ENCODE data around the gene TNFSF10. TPM values are rescaled to one million over a fixed set of nuclear protein-coding genes. Genes with fewer than 3 reads are reported as not detected.

The TNFSF10 gene
- polyA plus RNA-seq, 1 of the 3 experiments (the other 2 are of a cell fraction), result 0.10 TPM

- ChIA-PET CTCF (no interaction called here), POLR2A (no interaction called here)
- Histone ChIP-seq H3K9me2 (no peaks in the 10 kb centered on the region), H3K27ac (ENCODE audit: low read depth in 2 of 2, low read length in 1 of 2) (no peak overlapping the region), H4K20me1 (ENCODE audit: insufficient read depth) (no peaks in the 10 kb centered on the region), H3K79me2 (ENCODE audit: insufficient read depth) (no peaks in the 10 kb centered on the region), H3K9ac (no peak overlapping the region), H3K4me2 (no peak overlapping the region), H3K36me3 (replicated peaks in 1 of 2; ENCODE audit: control insufficient read depth in 1 of 2, insufficient read depth in 2 of 2, low read length in 1 of 2) (no peaks in the 10 kb centered on the region), H3F3A (replicated peaks; ENCODE audit: insufficient read depth) (no peaks in the 10 kb centered on the region), H2AFZ (ENCODE audit: low read depth) (no peak overlapping the region), H3K9me3 (no peaks in the 10 kb centered on the region), H3K4me1 (ENCODE audit: control insufficient read depth in 1 of 2, insufficient read depth in 2 of 2, low read depth in 1 of 2, low read length in 1 of 2) (no peaks in the 10 kb centered on the region; a peak in 1 of 4 replicates), H3K27me3 (ENCODE audit: insufficient read depth) (no peaks in the 10 kb centered on the region), H3K4me3 (ENCODE audit: low read depth in 2 of 2, low read length in 1 of 2) (no peak overlapping the region)
- 95% methylated on average over 18 of the region's 18 CpGs for WGBS (ENCODE audit: low lambda C conversion rate)
- TF ChIP-seq FOSL2 (IDR thresholded peaks at IDR 0.05; ENCODE audit: borderline replicate concordance, low read depth), result no peak
- no peak for TF ChIP-seq EZH2phosphoT487 (IDR thresholded peaks at IDR 0.05; ENCODE audit: borderline replicate concordance, low read depth)
- TF ChIP-seq MEF2A (IDR thresholded peaks at IDR 0.05; ENCODE audit: borderline replicate concordance, low read depth), result no peak
- TF ChIP-seq TAF1 (IDR thresholded peaks at IDR 0.05; ENCODE audit: borderline replicate concordance, low read depth, low read length), result no peak
- TF ChIP-seq MAX (IDR thresholded peaks at IDR 0.05; ENCODE audit: low read depth), result no peak
- TF ChIP-seq SMC3 (IDR thresholded peaks at IDR 0.05; ENCODE audit: low read depth, low read length), result no peak
- no peak for TF ChIP-seq RFX5 (IDR thresholded peaks at IDR 0.05; ENCODE audit: low read length)
- TF ChIP-seq IRF3 (IDR thresholded peaks at IDR 0.05; ENCODE audit: low read depth, low read length), result no peak
- no peak for TF ChIP-seq PBX3 (IDR thresholded peaks at IDR 0.05)
- no peak for TF ChIP-seq RCOR1 (IDR thresholded peaks at IDR 0.05; ENCODE audit: low read length)
- TF ChIP-seq EP300 (IDR thresholded peaks at IDR 0.05; ENCODE audit: borderline replicate concordance in 1 of 2, low read depth in 1 of 2, low read length in 1 of 2), result no peak
- no peak for TF ChIP-seq FOXM1 (IDR thresholded peaks at IDR 0.05; ENCODE audit: low read depth)
- no peak for TF ChIP-seq JUND (IDR thresholded peaks at IDR 0.05)
- TF ChIP-seq GABPA (IDR thresholded peaks at IDR 0.05; ENCODE audit: low read depth), result no peak
- TF ChIP-seq NFIC (IDR thresholded peaks at IDR 0.05; ENCODE audit: borderline replicate concordance), result no peak
- no peak for TF ChIP-seq TCF12 (IDR thresholded peaks at IDR 0.05)
- TF ChIP-seq SIN3A (IDR thresholded peaks at IDR 0.05; ENCODE audit: borderline replicate concordance, low read depth, low read length), result no peak
- no peak for TF ChIP-seq POLR2AphosphoS5 (IDR thresholded peaks at IDR 0.05; ENCODE audit: low read depth, low read length)
- no peak for TF ChIP-seq ELF1 (IDR thresholded peaks at IDR 0.05)
- TF ChIP-seq CHD2 (IDR thresholded peaks at IDR 0.05; ENCODE audit: low read length, partially characterized antibody), result no peak
- no peak for DNase-seq
Observed at GRCh38 chr3:172525116-172525613, 1.9 kb upstream of the TNFSF10 start.
